GM12878 (cell line): Measurements from ENCODE around the gene KPNA3.

Experiments
- FOS ChIP-seq: IDR thresholded peaks from 3 replicates; pipeline ENCODE4 v1.6.1; 2011; ENCODE audit warnings: borderline replicate concordance; ENCODE audit not compliant: insufficient read length; ENCODE audit errors: extremely low read depth
- POLR2A ChIP-seq: IDR thresholded peaks from 2 replicates; pipeline ENCODE4 v1.6.1; 2011; ENCODE audit warnings: low read depth, mild to moderate bottlenecking, low read length
- POLR2AphosphoS2 ChIP-seq: IDR thresholded peaks from 2 replicates; pipeline ENCODE4 v1.6.1; 2011; ENCODE audit warnings: low read depth, mild to moderate bottlenecking, low read length, improper control_type of control experiment, moderate library complexity
- YY1 ChIP-seq: IDR thresholded peaks from 2 replicates; pipeline ENCODE4 v1.6.1; 2011; ENCODE audit warnings: low read depth, mild to moderate bottlenecking, low read length
- TF ChIP-seq, protein P1 (sequence below): fragments of 450-650 bp; formaldehyde crosslinking; IDR thresholded peaks from 2 replicates; pipeline ENCODE4 v1.4.0; 2020; ENCODE audit warnings: mild to moderate bottlenecking, moderate library complexity
- TF ChIP-seq, protein P2 (sequence below): IDR thresholded peaks from 2 replicates; pipeline ENCODE4 v1.6.1; 2011; ENCODE audit warnings: low read depth, mild to moderate bottlenecking, low read length, moderate library complexity, borderline replicate concordance; ENCODE audit errors: extremely low read depth

DNA sequence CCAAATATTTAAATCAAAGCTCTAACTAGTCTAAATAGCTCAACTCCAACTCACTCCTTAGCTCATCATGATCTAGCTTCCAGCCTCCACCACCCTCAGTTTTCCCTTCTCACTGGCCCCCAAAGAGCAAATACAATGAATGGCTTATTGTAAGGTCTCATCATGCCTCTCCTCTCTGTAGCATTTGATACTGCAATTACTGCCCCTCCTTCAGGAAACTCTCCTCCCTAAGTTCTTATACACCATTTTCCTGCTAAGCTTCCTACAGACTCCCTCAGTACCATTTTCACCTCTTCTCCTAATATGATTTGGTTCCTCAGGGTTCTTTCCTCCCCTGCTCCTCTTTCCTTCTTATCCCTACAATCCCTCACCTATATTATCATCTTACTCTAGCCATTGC lies 12.8 kb downstream of the KPNA3 start:
- TF ChIP-seq, protein P1, sequence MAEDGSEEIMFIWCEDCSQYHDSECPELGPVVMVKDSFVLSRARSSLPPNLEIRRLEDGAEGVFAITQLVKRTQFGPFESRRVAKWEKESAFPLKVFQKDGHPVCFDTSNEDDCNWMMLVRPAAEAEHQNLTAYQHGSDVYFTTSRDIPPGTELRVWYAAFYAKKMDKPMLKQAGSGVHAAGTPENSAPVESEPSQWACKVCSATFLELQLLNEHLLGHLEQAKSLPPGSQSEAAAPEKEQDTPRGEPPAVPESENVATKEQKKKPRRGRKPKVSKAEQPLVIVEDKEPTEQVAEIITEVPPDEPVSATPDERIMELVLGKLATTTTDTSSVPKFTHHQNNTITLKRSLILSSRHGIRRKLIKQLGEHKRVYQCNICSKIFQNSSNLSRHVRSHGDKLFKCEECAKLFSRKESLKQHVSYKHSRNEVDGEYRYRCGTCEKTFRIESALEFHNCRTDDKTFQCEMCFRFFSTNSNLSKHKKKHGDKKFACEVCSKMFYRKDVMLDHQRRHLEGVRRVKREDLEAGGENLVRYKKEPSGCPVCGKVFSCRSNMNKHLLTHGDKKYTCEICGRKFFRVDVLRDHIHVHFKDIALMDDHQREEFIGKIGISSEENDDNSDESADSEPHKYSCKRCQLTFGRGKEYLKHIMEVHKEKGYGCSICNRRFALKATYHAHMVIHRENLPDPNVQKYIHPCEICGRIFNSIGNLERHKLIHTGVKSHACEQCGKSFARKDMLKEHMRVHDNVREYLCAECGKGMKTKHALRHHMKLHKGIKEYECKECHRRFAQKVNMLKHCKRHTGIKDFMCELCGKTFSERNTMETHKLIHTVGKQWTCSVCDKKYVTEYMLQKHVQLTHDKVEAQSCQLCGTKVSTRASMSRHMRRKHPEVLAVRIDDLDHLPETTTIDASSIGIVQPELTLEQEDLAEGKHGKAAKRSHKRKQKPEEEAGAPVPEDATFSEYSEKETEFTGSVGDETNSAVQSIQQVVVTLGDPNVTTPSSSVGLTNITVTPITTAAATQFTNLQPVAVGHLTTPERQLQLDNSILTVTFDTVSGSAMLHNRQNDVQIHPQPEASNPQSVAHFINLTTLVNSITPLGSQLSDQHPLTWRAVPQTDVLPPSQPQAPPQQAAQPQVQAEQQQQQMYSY (CRISPR knock-in tag) = no peak
- TF ChIP-seq POLR2A = no peak
- no peak for TF ChIP-seq POLR2AphosphoS2
- TF ChIP-seq FOS = no peak
- TF ChIP-seq YY1 = no peak
- TF ChIP-seq, protein P2, sequence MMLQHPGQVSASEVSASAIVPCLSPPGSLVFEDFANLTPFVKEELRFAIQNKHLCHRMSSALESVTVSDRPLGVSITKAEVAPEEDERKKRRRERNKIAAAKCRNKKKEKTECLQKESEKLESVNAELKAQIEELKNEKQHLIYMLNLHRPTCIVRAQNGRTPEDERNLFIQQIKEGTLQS = no peak
